Activated CD4-positive, CD25-positive, alpha-beta regulatory T cell treated with anti-CD3 and anti-CD28 coated beads, Interleukin-2, amount 50 U/mL, for 24 hours (primary cell): ENCODE results near the gene LPAR2.
A peak's percentile ranks its signal among the peaks of the same experiment; 100 is the strongest.
"Not testable (repeated sequence)": the region's sequence is repeated elsewhere in the genome, so short reads cannot be mapped to it uniquely, and the experiment has no call there.

Source experiments
- ATAC-seq, 2 donors: fragments of 150-1000 bp; cut with Tn5 transposase; one replicate each; pipeline ENCODE4 v1.10.0; 2021; ENCODE audit warnings: mild to moderate bottlenecking in 1 of 2, moderate library complexity in 1 of 2

LPAR2 gene

DNA sequence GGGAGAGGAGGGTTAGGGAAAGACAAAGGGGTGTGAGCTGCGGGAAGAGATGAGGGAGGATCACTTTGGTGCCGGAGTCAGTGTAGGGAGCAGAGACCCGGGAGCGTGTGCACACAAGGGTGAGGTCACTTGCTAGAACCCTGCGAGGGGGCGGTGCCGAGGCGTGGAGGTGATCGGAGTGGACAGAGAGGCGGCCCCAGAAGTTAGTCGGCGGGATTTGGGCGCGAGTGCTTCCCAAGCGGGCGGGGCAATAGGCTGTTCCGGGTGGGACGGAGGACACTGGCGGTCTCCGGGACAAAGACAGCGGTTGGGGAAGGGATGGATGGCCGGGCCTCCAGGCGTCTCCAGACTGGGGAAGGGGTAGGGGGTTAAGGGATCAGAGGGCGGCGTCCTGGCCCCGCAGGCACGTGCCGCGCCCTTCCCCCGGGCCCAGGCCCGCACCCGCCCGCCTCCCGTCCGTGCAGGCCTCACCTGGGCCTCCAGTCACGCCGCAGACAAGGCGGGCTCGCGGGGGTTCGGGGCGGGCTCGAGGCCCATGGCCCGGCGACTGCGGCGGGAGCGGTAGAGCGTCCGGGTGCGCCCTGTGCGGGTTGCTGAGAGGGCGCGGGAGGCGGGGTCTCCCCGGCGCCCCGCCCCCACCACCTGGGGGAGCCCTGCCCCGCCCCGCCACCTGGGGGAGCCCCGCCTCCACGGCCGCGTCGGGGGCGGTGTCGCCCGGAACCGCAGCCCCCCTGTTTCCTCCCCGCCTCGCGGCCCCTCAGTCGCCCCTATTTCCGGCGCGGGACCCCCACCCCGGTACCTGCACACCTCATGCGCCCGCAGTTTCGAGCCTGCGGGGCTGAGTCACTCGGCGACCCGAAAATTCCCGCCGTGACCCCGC is at the start of gene LPAR2:
TSS of gene LPAR2 (minus strand) at position 600 of the 880 bp plus-strand sequence. CDS start 945 bp downstream, outside the sequence.
- ATAC-seq = peak; percentile 76 to 78

DNA sequence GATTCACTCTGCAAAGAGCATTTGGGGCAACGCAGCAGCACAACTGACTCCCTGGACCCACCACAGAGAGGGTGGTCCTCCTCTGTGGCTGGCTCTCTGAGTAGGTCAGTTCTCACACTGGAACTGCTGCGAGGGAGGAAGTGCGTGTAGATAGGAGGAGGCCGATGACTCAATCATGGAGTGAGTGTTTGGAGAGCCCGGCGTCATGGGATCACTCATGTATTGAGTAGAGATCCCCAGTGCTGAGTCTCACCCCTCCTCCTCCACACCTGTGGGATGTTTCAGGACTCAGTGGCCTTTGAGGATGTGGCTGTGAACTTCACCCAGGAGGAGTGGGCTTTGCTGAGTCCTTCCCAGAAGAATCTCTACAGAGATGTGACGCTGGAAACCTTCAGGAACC is 49.6 kb upstream of the LPAR2 start:
- no peak for ATAC-seq

DNA sequence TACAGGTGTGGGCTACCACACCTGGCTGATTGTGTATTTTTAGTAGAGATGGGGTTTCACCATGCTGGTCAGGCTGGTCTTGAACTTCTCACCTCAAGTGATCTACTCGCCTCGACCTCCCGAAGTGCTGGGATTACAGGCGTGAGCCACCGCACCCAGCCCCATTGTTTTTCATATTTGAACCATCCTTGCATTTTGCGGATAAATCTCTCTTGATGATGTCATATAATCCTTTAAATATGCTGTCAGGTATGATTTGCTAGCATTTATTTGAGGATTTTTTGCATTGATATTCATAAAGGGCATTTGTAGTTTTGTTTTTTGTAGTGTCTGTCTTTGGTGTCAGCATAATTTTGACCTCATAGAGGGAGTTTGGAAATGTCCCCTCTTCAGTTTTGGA is 46.3 kb upstream of the LPAR2 start:
- ATAC-seq = no peak

DNA sequence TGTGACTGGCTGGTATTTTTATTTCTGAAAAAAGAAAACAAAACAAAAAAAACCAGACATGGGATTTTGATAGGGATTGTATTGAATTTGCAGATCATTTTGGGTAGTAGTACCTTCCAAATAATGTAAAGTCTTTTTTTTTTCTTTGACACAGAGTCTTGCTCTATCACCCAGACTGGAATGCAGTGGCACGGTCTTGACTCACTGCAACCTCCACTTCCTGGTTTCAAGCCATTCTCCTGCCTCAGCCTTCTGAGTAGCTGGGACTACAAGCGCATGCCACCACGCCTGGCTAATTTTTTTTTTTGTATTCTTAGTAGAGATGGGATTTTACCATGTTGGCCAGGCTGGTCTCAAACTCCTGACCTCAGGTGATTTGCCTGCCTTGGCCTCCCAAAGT is 44.8 kb upstream of the LPAR2 start:
- no peak for ATAC-seq

DNA sequence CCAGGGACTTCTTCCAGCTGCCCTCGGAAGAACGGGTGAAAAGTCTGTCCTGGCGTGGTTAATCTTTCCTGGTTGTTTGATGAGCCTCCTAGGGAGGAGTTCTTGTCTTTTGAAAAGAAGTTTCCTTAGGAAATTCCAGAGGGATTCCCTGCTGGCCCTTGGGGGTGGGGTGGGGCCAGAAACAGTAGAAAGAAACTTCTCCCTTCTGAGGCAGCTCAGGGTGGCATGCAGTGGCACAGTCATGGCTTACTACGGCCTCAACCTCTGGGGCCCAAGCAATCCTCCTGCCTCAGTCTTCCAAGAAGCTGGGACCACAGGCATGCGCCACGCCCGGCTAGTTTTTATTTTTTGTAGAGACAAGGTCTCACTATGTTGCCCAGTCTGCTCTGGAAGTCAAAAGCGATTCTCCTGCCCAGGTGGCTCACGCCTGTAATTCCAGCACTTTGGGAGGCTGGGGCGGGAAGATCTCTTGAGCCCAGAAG is 42.1 kb upstream of the LPAR2 start:
- no peak for ATAC-seq

DNA sequence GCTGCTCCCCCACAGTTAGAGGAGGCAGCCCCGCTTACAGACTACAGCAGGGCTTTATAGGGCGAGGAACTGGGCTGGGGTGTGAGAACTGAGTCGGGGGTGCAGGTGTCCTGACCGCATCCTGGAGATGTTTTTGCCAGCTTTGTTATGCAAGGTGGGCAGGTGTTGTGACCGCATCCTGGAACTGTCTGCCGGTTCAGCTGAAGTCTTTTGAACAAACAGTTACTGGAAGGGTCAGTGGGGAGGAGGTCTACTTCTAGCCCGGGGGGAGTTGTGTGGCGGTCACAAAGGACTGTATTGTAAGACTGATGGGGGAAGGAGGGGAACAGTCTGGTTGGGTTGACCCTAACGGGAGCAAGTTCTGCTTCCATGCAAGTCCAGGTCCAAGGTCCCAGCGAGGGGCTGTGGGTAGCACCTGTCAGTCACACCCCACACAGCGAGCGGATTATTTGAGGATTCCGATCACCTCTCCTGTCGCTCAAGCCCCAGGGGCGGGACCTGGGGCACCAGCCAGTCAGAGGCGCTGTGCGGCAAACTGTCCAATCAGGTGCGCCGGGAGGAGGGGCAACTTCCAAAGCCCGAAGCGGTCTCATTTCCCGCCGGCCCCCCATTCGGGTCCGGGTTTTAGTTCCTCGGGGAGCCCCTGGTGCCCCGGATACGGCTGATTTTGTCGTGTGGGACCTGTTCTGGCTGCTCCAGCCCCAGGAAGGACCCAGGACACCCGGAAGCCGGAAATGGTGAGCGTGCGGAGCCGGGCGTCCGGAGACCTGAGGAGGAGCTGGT is 40.4 kb upstream of the LPAR2 start, which contains the start of gene ZNF101:
TSS of gene ZNF101 (plus strand) at position 610 of the 783 bp plus-strand sequence. CDS start at position 735, 125 bp downstream.
- peak; percentile 73 to 77 for ATAC-seq

DNA sequence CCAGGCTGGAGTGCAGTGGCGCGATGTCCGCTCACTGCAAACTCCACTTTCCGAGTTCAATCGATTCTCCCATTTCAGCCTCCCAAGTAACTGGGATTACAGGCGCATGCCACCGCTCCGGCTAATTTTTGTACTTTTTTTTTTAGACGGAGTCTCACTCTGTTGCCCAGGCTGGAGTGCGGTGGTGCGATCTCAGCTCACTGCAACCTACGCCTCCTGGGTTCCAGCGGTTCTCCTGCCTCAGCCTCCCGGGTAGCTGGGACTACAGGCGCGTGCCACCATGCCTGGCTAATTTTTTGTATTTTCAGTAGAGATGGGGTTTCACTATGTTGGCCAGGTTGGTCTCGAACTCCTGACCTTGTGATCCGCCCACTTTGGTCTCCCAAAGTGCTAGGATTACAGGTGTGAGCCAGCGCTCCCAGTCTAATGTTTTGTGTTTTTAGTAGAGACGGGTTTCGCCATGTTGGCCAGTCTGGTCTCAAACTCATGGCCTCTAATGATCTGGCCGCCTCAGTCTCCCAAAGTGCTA is 37.5 kb upstream of the LPAR2 start:
- ATAC-seq = not testable (repeated sequence)

DNA sequence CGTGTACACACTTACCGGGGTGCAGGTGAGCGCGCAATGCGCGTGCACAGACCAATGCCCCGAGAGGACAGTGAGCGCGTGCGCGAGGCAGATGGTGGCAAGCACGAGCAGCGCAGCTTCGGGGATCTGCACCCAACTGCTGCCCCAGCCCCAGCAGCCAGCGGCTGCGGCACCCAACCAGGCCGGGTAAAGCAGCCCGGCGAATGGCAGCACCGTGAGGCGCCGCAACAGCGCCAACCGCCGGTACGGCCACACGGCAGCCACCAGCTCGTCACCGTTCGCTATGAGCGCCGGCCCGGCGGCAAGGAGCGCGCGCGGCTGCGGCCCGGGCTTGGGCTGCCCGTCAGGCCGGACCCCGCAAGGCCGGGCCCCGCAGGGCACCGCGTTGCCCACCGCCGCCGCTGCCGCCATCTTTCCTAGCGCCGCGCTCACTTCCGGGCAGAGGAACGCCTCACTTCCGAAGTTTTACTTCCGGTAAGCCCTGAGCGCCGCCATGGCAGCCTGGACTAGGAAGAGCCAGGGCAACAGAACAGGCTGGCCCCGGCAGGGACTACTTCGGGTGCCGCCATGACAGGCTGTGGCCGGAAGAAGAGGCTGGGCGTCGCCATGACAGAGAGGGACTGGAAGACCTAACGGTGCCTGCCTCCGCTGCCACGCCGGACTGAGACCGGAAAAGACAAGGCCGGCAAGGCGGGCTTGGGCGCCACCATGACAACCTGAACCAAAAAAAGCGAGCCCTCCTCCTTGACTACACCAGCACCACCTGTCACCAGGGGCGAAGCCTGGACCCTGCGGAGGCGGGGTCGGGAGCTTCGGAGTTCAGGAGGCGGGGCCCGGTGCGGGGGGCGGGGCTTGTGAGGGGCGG is 35.5 kb upstream of the LPAR2 start, which contains the start of gene ATP13A1:
TSS of gene ATP13A1 (minus strand) at position 421 of the 865 bp plus-strand sequence. CDS start at position 411, 10 bp downstream.
- peak; percentile 78 to 81 for ATAC-seq

DNA sequence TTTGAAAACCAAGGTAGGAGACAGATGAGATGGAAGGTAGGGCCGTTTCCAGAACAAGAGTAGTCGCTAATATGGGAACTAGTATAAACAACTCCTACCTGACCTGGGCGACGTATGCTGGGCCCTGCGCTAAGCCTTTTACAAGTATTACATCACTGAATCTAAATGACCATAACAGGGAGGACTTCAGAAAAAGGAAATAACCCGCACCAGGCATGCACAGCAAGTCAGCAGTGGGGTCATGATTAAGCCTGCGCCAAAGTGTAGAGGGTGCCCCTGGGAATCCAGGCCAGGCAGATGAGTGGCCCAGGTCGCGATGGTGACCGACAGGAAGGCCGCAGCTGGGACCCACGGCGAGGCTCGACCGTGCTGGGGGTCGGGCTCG is 34.8 kb upstream of the LPAR2 start:
- ATAC-seq = peak in 1 of 2 donors; percentile 1

DNA sequence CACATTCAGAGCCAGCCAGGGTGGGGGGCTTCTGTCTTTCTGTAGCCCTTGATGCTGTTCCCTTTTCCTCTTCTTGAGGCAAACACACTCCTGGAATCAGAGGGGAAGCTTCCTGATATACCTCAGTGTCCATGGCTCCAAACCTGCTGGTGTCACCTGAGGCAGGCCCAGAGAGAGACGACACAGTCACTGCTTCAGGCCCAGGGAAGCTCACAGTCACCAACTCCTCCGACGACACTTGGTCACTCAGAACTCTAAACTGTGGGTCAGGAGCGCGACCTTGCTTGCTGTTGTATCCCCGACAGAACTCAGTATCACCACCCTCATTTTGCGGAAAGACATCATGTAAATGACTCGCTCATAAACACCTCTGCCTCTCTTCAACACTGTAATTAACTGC is 34.3 kb upstream of the LPAR2 start:
- no peak for ATAC-seq

DNA sequence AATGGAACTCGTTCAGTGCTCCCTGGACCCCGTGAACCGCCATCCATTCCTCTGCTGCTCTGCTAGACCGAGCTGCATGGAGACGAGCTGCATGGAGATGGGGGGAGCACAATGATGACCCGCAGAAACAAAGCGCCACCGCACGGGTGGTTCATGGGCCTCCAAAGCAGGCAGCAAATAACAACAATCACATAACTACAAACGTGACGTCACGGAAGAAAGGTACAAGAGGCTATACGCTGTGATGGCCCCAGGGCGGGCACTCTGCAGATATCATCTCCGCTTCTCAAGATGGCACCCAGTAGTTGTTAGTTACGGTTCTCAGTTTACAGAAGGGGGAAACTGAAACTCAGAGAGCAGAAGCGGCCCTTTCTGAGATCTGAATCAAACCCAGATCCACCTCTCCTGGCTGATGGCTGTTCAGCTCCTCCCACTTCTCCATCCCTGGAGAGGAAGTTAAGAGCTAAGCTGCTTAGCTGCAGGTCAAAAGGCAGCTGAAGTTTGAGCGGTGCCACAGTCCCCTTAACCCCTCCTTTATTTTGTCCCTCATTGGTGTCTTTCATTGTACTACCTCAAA is 33.7 kb upstream of the LPAR2 start:
- ATAC-seq = peak; percentile 26 to 39

DNA sequence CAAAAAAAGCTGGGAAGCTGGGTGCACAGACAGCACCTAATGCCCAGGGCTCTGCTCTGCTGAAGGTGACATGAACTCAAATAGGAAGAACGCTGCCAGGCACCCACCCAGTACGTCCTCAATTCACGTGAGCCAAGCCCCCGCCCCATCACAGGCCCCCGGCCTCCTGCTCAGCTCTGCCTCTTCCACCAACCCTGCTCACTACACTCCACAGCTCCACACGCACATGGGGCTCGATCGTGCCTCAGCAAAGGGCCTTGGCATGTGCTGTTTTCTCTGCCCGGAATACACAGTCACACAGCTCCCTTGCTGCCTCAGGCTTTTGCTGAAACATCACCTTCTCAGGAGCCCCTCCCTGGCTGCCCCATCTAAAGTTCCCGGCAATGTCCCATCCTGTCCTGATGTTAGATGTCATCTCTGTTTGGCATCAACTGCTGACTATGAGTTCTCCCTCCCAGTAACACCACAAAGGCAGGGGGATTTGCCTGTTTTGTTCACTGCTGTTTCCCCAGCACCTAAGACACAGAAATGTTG is 33.2 kb upstream of the LPAR2 start:
- no peak for ATAC-seq

DNA sequence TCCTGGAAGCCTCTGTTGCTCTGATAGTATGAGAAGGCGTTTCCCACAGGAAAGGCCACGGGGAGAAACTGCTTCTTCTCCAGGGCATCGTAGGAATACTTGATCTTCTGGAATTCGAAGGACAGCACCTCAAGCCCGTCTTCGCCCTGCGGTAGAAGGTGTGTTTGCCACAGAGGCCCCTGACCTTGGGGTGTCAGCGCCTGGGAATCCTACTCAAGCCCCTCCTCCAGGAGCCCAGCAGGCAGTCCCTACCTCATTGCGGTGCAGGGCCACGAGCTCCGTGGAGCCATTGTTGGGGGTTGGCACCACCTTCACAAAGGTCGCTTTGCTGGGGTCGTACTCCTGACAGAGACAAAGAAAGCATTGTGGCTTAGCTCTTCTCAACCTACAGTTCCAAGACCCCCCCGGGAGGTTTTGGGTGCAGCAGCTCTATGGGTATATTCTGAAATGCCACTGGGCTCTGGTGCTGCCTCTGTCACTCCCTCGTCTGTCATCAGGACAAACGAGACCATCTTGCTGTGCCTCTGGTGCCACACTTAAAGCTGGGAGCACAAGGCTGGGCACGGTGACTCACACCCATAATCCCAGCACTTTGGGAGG is 31.7 kb upstream of the LPAR2 start:
- no peak for ATAC-seq

DNA sequence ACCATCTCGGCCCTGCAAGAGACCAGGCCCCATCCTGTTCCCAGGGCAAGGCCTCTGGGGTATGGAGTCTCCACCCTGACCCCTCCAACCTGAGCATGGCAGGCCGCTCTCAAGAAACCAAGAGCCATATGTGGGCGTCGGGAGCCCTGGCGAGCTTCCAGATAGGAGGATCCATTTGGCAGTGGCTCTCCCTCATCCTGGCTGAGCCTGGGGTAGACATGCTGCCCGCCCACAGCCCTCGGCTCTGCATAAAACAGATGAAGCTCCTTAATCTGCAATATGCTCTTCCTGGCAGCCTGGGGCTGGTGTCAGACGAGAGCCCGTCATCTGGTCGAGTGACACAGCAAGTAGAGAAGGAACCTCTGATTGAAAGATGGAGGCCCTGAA is 29.4 kb upstream of the LPAR2 start:
- ATAC-seq = no peak

DNA sequence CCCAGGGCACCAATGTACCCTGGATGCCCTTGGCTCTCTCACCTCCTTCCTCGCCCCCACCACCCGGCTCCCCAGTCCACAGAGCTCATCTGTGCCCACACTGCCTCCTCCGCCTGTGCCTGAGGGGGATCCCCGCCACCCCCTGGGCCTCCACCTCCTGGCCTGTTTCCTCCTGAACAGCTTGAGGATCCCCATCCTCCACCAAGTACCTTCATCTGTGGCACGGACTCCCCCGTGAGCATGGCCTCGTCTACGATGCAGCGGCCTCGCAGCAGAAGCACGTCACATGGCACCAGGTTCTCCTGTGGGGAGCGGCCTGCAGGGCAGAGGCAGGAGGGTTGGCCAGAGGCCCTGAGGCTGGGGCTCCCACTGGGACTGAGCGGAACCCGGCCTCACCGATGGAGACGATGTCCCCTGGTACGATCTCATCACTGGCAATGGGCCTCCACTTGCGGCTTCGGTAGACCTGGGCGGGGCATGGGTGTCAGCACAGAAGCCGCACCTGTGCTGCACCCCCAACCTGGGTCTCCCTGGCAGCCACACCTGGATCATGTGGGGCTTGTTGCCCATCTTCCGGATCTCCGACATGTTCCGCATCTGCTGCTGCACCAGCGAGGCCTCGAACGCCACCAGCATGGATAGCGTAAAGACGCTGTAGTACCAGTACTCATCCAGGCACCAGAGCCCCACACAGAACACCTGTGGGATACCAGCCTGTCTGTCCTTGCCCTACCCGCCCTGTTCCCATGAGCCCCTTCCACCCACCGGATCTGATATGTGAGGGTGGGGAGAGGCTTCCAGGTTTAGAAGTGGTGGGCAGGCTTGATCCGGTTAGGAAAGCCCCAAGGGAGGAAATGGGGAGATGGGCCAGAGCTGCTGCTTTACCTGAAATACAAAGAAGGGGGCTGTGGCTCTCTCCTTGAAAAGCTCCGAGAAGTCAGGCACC is 28.7 kb upstream of the LPAR2 start:
- no peak for ATAC-seq

DNA sequence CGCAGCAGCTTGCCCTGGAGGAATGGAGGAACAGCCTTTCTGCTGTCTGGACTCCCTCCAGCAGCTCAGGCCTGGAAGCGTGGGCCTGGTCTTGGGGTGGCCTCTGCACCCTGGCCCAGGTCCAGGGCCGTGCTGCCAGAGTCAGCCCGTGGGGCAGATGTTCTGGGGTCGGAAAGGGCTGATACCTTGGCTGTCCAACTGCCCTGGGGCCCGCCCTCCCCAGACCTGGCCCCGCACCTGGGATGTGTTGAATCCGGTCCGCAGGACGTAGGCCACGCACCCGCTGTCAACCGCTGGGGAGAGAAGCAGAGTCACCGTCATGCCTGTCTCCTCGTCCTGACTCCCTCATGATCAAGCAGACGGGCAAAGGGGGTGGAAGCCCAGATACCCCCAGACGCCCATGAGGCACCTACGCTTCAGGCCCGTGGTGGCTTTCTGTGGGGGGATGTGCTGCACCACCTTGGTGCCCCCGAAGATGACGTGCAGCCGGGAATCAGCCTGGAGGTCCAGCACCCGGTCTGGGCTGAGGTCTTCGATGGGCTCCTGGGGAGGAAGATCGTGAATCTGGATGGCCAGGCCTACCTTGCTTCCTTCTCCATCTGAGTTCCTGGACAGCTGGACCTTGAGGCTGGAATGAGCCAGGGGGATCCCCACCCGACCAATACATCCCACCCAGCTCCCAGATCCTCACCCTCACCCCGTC is 27.8 kb upstream of the LPAR2 start:
- ATAC-seq = no peak

DNA sequence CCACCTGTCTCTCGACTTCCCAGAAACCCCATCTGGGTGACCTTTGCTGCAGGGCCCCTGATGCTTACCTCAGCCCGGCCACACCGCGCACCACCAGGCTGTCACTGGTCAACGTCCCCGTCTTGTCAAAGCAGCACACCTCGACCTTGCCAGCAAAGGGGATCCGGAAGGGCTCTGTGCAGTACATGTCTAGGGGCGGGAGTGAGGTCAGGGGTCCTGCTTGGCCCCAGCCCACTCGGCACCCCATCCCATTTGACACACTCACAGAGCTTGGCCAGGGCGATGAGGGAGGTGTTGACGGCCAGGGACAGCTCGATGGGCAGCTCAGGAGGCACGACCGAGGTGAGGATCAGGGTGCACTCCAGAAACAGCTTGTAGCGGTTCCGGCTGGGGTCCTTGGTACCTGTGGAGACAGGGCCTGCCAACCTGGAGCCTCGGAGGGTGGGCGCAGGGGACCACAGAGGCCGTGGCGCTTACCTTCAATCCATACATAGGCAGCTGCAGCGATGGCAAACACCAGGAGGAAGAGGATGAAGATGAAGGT is 27.1 kb upstream of the LPAR2 start:
- ATAC-seq = no peak

DNA sequence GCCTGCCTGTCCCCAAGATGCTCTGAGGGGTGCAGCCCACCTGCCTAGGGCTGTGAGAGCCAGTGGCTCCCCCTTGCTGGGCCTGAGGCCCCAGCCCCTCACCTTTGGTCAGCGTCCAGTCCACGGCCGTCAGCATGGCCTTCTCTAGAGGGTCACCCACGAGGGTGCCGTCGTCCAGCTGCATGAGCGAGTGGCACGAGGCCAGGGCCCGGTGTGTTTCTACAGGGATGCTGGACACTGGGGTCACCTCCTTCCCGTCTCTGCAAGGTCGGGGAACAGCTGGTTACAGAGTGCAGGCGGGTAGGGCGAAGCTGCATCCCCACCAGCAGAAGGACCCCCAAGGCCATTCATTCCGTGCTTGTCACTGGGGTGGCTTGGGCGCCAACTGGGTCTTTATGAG is 26.4 kb upstream of the LPAR2 start:
- ATAC-seq = no peak

DNA sequence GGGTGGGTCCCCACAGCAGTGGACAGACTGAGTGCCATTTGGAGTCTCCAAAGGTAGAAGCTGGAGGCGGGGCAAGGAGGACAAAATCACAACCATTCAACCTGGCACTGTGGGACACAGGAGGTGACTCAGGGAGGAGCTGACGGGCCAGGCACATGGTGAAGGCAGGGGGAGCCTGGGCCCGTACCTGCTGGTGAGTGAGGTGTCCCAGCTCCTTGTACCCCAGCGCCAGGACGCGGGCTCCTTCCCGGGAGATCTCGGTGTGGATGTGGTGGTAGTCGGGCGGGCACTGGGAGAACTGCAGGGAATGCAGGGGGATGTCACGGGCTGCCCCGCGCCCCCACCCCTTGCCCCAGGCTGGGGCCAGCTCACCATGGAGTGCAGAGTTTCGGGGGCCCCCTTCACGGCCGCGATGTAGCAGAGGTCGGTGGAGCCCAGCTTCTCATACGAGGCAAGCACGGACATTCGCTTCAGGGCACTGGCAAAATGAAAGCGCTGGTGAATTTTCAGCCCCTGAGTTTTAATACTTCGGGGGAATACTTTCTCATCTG is 25.7 kb upstream of the LPAR2 start:
- ATAC-seq = no peak
